OCI-LY7 (cell line): ENCODE results near the gene PBX2. TPM values are rescaled to one million over a fixed set of nuclear protein-coding genes. Genes with fewer than 3 reads are reported as not detected.

Experiments used
- BruUV-seq: library from RNA; stranded (reverse); fragments of 400-500 nt; replicated peaks from 2 replicates; lab custom pipeline; 2021; lab: Mats Ljungman, UMichigan
- CTCF ChIA-PET: fragments of 300-600 bp; sonication (Branson Sonifier 250); formaldehyde crosslinking; loops from one replicate; lab custom pipeline; 2022; ENCODE audit warnings: antibody characterized with exemption; ENCODE audit not compliant: unreplicated experiment; lab: Charles Lee
- POLR2A ChIA-PET: fragments of 300-600 bp; sonication (Branson Sonifier 250); formaldehyde crosslinking; loops from one replicate; lab custom pipeline; 2022; ENCODE audit warnings: antibody characterized with exemption; lab: Charles Lee
- DNase-seq: peaks from one replicate; pipeline ENCODE4 v3.0.0-alpha.2; 2015; ENCODE audit warnings: low spot score
- H2AFZ ChIP-seq: fragments of 200-600 bp; sonication (generic), shearing (Covaris generic); 2 replicates; pipeline ENCODE4 v1.6.1; 2014; ENCODE audit warnings: mild to moderate bottlenecking, antibody characterized with exemption, low read length, moderate library complexity
- H3K27ac ChIP-seq: fragments of 200-600 bp; sonication (generic); 2 replicates; pipeline ENCODE4 v1.5.1; 2014; ENCODE audit warnings: mixed run types, low read depth, mild to moderate bottlenecking, moderate library complexity, low read length, inconsistent platforms; ENCODE audit not compliant: poor library complexity, severe bottlenecking
- H3K36me3 ChIP-seq: fragments of 200-600 bp; sonication (generic); 2 replicates; pipeline ENCODE4 v1.6.1; 2014; ENCODE audit warnings: mild to moderate bottlenecking, antibody characterized with exemption, low read length, moderate library complexity, mixed read lengths; ENCODE audit not compliant: insufficient read depth
- H3K4me1 ChIP-seq: fragments of 200-600 bp; sonication (generic); 2 replicates; pipeline ENCODE4 v1.5.1; 2014; ENCODE audit warnings: mild to moderate bottlenecking, low read length; ENCODE audit not compliant: insufficient read depth, poor library complexity, severe bottlenecking
- H3K4me2 ChIP-seq: fragments of 200-600 bp; sonication (generic); 2 replicates; pipeline ENCODE4 v1.6.1; 2014; ENCODE audit warnings: mild to moderate bottlenecking, low read length
- H3K4me3 ChIP-seq: fragments of 200-600 bp; sonication (generic); 2 replicates; pipeline ENCODE4 v1.5.1; 2014; ENCODE audit warnings: mild to moderate bottlenecking, low read depth, low read length; ENCODE audit not compliant: poor library complexity, severe bottlenecking
- H3K79me2 ChIP-seq: fragments of 200-600 bp; sonication (generic); 2 replicates; pipeline ENCODE4 v1.6.1; 2016; ENCODE audit warnings: low read depth, mild to moderate bottlenecking, low read length, moderate library complexity, mixed read lengths; ENCODE audit not compliant: insufficient read depth
- H3K9me2 ChIP-seq: fragments of 200-600 bp; sonication (generic); 2 replicates; pipeline ENCODE4 v1.6.1; 2016; ENCODE audit warnings: mild to moderate bottlenecking, low read length, mixed read lengths; ENCODE audit not compliant: insufficient read depth
- H3K9me3 ChIP-seq: fragments of 200-600 bp; sonication (generic); 2 replicates; pipeline ENCODE4 v1.6.1; 2014; ENCODE audit warnings: mild to moderate bottlenecking, mixed run types, low read length, mixed read lengths
- H4K20me1 ChIP-seq: fragments of 200-600 bp; sonication (generic); 2 replicates; pipeline ENCODE4 v1.6.1; 2014; ENCODE audit warnings: mild to moderate bottlenecking, antibody characterized with exemption, low read length, moderate library complexity, mixed read lengths; ENCODE audit not compliant: insufficient read depth
- EZH2phosphoT487 ChIP-seq: fragments of 200-600 bp; sonication (generic); IDR thresholded peaks from 2 replicates; pipeline ENCODE4 v1.6.1; 2018; ENCODE audit warnings: low read depth, borderline replicate concordance, mild to moderate bottlenecking, mixed run types, antibody characterized with exemption, low read length, moderate library complexity, mixed read lengths
- intact Hi-C: fragments of 100-400 bp; cut with micrococcal nuclease; formaldehyde crosslinking; loops from one replicate; pipeline ENCODE4 v1.10.0; 2022; ENCODE audit not compliant: unreplicated experiment
- total RNA-seq, 2 experiments: library from RNA; depleted of rRNA in 1 of 2; stranded (reverse); fragments of >200 nt in 1 of 2; shearing (Covaris generic) in 1 of 2; gene quantifications; 2 replicates each; pipeline ENCODE4 v1.2.3, GENCODE V29; 2014 to 2022
- TF ChIP-seq, protein P1 (sequence below): fragments of 200-600 bp; sonication (generic); conservative IDR thresholded peaks from 2 replicates; pipeline ENCODE4 v1.5.1; 2014; ENCODE audit warnings: mild to moderate bottlenecking, antibody characterized with exemption, low read length, moderate library complexity, mixed read lengths

The PBX2 gene
- total RNA-seq, 2 experiments from 2014 or later, result 23.1 to 80.5 TPM

DNA sequence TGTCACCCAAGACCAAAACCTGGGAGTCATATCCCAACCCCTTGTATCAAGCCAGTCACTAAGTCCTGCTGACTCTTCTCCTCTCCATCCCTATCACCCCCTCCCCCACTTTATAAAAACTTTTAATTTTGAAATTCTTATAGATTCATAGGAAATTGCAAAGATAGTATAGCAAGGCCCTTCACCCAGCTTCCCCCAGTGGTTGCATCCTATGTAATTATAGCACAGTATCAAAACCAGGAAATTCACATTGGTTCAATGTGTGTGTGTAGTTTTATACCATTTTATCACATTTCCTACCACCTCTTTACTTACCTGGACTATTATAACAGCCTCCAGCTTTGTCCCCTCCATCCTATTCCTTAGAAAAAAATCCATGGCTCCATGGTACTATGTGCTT lies 31.9 kb downstream of the PBX2 start:
- H3K9me2 ChIP-seq, result no peaks in the 10 kb centered on the region
- no peak overlapping the region for H3K27ac ChIP-seq
- no peaks in the 10 kb centered on the region; the same call in 1 of the 2 replicates for H3K79me2 ChIP-seq
- no peak overlapping the region for H2AFZ ChIP-seq
- no peaks in the 10 kb centered on the region for H3K9me3 ChIP-seq
- H3K36me3 ChIP-seq, result peaks cover 52% of the 10 kb centered on the region
- H4K20me1 ChIP-seq, result no peaks in the 10 kb centered on the region
- CTCF ChIA-PET, result no interaction called here
- H3K4me1 ChIP-seq, result peaks cover 18% of the 10 kb centered on the region
- TF ChIP-seq EZH2phosphoT487, result no peak
- TF ChIP-seq, protein P1, sequence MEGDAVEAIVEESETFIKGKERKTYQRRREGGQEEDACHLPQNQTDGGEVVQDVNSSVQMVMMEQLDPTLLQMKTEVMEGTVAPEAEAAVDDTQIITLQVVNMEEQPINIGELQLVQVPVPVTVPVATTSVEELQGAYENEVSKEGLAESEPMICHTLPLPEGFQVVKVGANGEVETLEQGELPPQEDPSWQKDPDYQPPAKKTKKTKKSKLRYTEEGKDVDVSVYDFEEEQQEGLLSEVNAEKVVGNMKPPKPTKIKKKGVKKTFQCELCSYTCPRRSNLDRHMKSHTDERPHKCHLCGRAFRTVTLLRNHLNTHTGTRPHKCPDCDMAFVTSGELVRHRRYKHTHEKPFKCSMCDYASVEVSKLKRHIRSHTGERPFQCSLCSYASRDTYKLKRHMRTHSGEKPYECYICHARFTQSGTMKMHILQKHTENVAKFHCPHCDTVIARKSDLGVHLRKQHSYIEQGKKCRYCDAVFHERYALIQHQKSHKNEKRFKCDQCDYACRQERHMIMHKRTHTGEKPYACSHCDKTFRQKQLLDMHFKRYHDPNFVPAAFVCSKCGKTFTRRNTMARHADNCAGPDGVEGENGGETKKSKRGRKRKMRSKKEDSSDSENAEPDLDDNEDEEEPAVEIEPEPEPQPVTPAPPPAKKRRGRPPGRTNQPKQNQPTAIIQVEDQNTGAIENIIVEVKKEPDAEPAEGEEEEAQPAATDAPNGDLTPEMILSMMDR, result no peak
- POLR2A ChIA-PET, result no interaction called here
- H3K4me2 ChIP-seq, result no peak overlapping the region
- no peak overlapping the region for H3K4me3 ChIP-seq
- intact Hi-C loops, result no loop called here
- BruUV-seq, result no TSS peak
- DNase-seq, result no peak

DNA sequence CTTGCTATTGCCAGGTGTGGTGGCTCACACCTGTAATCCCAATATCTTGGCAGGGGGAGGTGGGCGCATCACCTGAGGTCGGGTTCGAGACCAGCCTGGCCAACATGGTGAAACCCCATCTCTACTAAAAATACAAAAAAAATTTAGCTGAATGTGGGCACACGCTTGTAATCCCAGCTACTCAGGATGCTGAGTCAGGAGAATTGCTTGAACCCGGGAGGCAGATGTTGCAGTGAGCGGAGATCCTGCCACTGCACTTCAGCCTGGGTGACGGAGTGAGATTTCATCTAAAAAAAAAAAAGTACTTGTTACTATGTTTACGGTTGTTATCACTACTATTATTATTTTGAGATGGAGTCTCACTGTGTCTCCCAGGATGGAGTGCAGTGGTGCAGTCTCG lies 33.1 kb downstream of the PBX2 start:
- TF ChIP-seq EZH2phosphoT487, result no peak
- TF ChIP-seq, protein P1, result no peak
- H3K9me2 ChIP-seq, result no peaks in the 10 kb centered on the region
- no peaks in the 10 kb centered on the region for H4K20me1 ChIP-seq
- ChIA-PET POLR2A (no interaction called here), CTCF (no interaction called here)
- no peaks in the 10 kb centered on the region for H3K9me3 ChIP-seq
- H2AFZ ChIP-seq, result no peak overlapping the region
- no peak overlapping the region for H3K27ac ChIP-seq
- no peak overlapping the region for H3K4me2 ChIP-seq
- no peak for DNase-seq
- BruUV-seq, result no TSS peak
- H3K4me3 ChIP-seq, result no peak overlapping the region
- intact Hi-C loops, result no loop called here
- peaks cover 40% of the 10 kb centered on the region for H3K36me3 ChIP-seq
- no peaks in the 10 kb centered on the region; the same call in 1 of the 2 replicates for H3K79me2 ChIP-seq
- H3K4me1 ChIP-seq, result peaks cover 23% of the 10 kb centered on the region

DNA sequence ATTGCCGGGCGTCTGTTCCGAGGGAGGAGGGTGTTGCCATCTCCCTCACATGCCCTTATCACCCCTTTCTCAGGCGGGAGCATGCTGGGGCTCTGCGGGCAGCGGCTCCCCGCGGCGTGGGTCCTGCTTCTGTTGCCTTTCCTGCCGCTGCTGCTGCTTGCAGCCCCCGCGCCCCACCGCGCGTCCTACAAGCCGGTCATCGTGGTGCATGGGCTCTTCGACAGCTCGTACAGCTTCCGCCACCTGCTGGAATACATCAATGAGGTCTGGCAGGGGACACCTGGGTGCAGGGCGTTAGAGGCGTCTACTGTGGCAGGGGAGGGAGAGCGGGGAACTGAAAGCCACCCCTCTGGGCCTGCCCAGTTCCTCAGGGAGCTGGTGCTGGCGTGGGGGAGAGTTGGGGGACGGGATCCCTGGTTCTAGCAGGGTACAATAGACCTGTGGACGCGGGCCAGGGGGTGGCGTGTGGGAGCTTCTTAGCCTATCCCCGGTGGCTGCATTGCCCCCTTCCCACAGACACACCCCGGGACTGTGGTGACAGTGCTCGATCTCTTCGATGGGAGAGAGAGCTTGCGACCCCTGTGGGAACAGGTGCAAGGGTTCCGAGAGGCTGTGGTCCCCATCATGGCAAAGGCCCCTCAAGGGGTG lies 35.4 kb downstream of the PBX2 start:
- Histone ChIP-seq H3K4me2 (peak overlapping the region; percentile 82), H2AFZ (peak overlapping the region; percentile 55), H3K79me2 (no peaks in the 10 kb centered on the region; the same call in 1 of the 2 replicates), H3K9me3 (no peaks in the 10 kb centered on the region), H3K9me2 (no peaks in the 10 kb centered on the region), H3K4me3 (peak overlapping the region; percentile 80), H4K20me1 (no peaks in the 10 kb centered on the region), H3K27ac (peak overlapping the region; percentile 62), H3K36me3 (peaks cover 35% of the 10 kb centered on the region), H3K4me1 (peaks cover 23% of the 10 kb centered on the region)
- POLR2A ChIA-PET, result interaction anchor here (0.7 kb wide), 1 partner anchor 22 kb away, joined by 4 read pairs; no protein-coding TSS in a partner anchor
- intact Hi-C loops, result loop anchor here (1.0 to 2.0 kb wide), 6 partner anchors 22 to 70 kb away; partner anchors contain the start of genes AGPAT1, FKBPL and NOTCH4
- TF ChIP-seq, protein P1, result peak; percentile 75
- TF ChIP-seq EZH2phosphoT487, result no peak
- peak; percentile 92 for DNase-seq
- CTCF ChIA-PET, result interaction anchor here (1.1 kb wide), 1 partner anchor 27 kb away, joined by 7 read pairs; the partner anchor contains the start of gene ATF6B
- BruUV-seq, result TSS peak; percentile 80
